Natural killer cell (primary cell): ENCODE results near the gene TMEM98. TPM values are rescaled to one million over a fixed set of nuclear protein-coding genes. Genes with fewer than 3 reads are reported as not detected.
A peak's percentile ranks its signal among the peaks of the same experiment; 100 is the strongest.

Experiments used
- ATAC-seq, 3 donors: fragments of 150-1000 bp in 2 of 3; fragments of 200-7000 bp in 1 of 3; cut with Tn5 transposase; 1 replicate in 1 of 3; 2 replicates in 2 of 3; pipeline ENCODE4 v1.10.0; 2021; ENCODE audit warnings: mild to moderate bottlenecking in 2 of 3, moderate library complexity in 2 of 3
- DNase-seq, 2 donors: peaks; one replicate each; pipeline versions ENCODE4 v3.0.0 to v3.0.0-alpha.2; 2013 to 2021; ENCODE audit warnings: mixed read lengths in 1 of 2
- H3K27ac ChIP-seq: one replicate; pipeline ENCODE4 v1.5.1; 2013; ENCODE audit warnings: mild to moderate bottlenecking, low read length
- H3K27me3 ChIP-seq: one replicate; pipeline ENCODE4 v1.6.1; 2013; ENCODE audit warnings: low read length; ENCODE audit not compliant: control insufficient read depth, insufficient read depth
- H3K36me3 ChIP-seq: one replicate; pipeline ENCODE4 v1.6.1; 2013; ENCODE audit warnings: low read length; ENCODE audit not compliant: control insufficient read depth, insufficient read depth
- H3K4me1 ChIP-seq: one replicate; pipeline ENCODE4 v1.6.1; 2013; ENCODE audit warnings: low read length; ENCODE audit not compliant: control insufficient read depth, insufficient read depth
- H3K4me3 ChIP-seq: one replicate; pipeline ENCODE4 v1.5.1; 2013; ENCODE audit warnings: low read length
- H3K9me3 ChIP-seq: one replicate; pipeline ENCODE4 v1.6.1; 2013; ENCODE audit warnings: low read length; ENCODE audit not compliant: control insufficient read depth, insufficient read depth
- H3K27ac Mint-ChIP-seq, 2 donors: one replicate each; pipeline ENCODE4 v1.8.0; 2022; ENCODE audit warnings: mild to moderate bottlenecking in 2 of 2, mixed read lengths in 2 of 2, moderate library complexity in 1 of 2
- H3K27me3 Mint-ChIP-seq, 2 donors: one replicate each; pipeline ENCODE4 v1.8.0; 2022; ENCODE audit warnings: low read depth in 2 of 2, mixed read lengths in 2 of 2
- H3K36me3 Mint-ChIP-seq: one replicate; pipeline ENCODE4 v1.8.0; 2022; ENCODE audit warnings: mixed read lengths
- H3K4me1 Mint-ChIP-seq, 2 donors: one replicate each; pipeline ENCODE4 v1.8.0; 2022; ENCODE audit warnings: mixed read lengths in 2 of 2
- H3K4me3 Mint-ChIP-seq: one replicate; pipeline ENCODE4 v1.8.0; 2022; ENCODE audit warnings: mild to moderate bottlenecking, moderate library complexity, mixed read lengths
- H3K9me3 Mint-ChIP-seq, 2 donors: one replicate each; pipeline ENCODE4 v1.8.0; 2022; ENCODE audit warnings: mixed read lengths in 2 of 2
- CTCF ChIP-seq: fragments of 200-600 bp; IDR thresholded peaks from one replicate; pipeline ENCODE4 v1.8.0; 2022; ENCODE audit warnings: antibody characterized with exemption
- WGBS: methylation state at CpG from one replicate; pipeline ENCODE4 v1.1.7; 2013; ENCODE audit warnings: missing lambda C conversion rate; ENCODE audit not compliant: insufficient coverage; 5-methylcytosine and 5-hydroxymethylcytosine counted together
- intact Hi-C: fragments of 100-400 bp; cut with micrococcal nuclease; formaldehyde crosslinking; loops from one replicate; pipeline ENCODE4 v1.14.2; 2022
- total RNA-seq, 4 donors: library from RNA; stranded (reverse); fragments of 120-200 nt in 1 of 4; gene quantifications; one replicate each; pipeline versions ENCODE4 v1.2.3 to v1.2.4, GENCODE V29; 2013 to 2022

Gene TMEM98
- total RNA-seq, 3 donors from 2014 or later (not counting 1 experiment from before 2014, with no cell fraction given), result not detected

GRCh38 chr17:32901743-32902142 is 26.2 kb upstream of the TMEM98 start:
- ATAC-seq (no peak), DNase-seq (no peak)
- Mint-ChIP-seq H3K4me1 (peaks cover 0 to 12% of the 10 kb centered on the region in 2 donors), H3K27me3 (peaks cover 16 to 32% of the 10 kb centered on the region in 2 donors), H3K27ac (no peak overlapping the region), H3K36me3 (no peaks in the 10 kb centered on the region), H3K4me3 (no peak overlapping the region), H3K9me3 (no peaks in the 10 kb centered on the region)
- TF ChIP-seq CTCF, result no peak
- peaks cover 1% of the 10 kb centered on the region for H3K27me3 ChIP-seq
- H3K9me3 ChIP-seq, result no peaks in the 10 kb centered on the region
- no peak overlapping the region for H3K4me3 ChIP-seq
- WGBS, result 80% methylated on average over 2 of the region's 4 CpGs
- no peak overlapping the region for H3K27ac ChIP-seq
- intact Hi-C loops, result no loop called here
- H3K4me1 ChIP-seq, result no peaks in the 10 kb centered on the region
- no peaks in the 10 kb centered on the region for H3K36me3 ChIP-seq

DNA sequence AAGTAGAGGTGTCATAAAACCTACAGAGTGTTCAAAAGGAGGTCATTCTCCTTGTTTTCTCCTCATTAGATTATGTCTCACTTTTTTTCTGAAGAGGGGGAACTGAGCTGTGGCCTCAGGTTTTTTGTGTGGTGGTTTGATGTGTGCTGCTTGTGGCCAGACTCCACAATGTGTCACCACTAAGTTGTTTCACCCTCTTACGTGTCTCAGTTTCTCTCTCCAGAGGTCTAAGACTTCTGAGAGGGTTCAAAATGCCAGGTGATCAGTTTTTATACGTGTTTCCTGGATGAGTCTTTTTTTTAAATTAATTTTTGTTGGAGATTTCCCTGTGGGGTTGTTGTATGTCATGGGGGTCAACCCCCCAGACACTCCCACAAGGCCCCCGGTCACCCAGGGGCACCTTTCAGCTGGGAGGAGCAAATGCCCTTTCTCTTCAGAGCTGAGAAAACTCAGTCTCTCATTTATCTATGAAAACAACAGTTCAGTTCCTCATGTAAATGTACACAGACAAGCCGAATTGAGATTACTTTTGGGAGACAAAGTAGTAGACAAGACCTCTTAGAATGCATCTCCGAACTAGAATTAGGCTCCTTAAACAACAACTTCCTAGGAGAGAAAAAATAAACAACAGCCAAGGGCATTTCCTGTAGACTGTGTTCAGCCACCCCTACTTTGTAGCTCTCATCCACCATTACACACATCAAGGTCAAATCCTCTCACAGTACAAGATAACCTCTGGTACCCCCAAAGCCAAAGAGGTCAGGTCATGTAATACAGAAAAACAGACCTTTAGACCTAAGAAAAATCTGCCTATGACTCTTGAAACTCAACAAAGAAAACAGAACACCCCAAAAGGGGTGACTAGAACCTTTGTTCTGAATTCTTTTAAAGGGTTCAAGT is 23.9 kb upstream of the TMEM98 start:
- Mint-ChIP-seq H3K27ac (peak overlapping the region in 1 of 2 donors; percentile 53), H3K27me3 (peaks cover 12 to 14% of the 10 kb centered on the region in 2 donors), H3K4me3 (no peak overlapping the region), H3K4me1 (peaks cover 0 to 12% of the 10 kb centered on the region in 2 donors), H3K36me3 (no peaks in the 10 kb centered on the region), H3K9me3 (no peaks in the 10 kb centered on the region)
- DNase-seq (no peak), ATAC-seq (peak; percentile 18 to 36 (median 27))
- no peaks in the 10 kb centered on the region for H3K27me3 ChIP-seq
- no peaks in the 10 kb centered on the region for H3K4me1 ChIP-seq
- no peaks in the 10 kb centered on the region for H3K36me3 ChIP-seq
- TF ChIP-seq CTCF, result no peak
- WGBS, result 72% methylated on average over 3 of the region's 5 CpGs
- H3K4me3 ChIP-seq, result no peak overlapping the region
- intact Hi-C loops, result no loop called here
- H3K9me3 ChIP-seq, result no peaks in the 10 kb centered on the region
- no peak overlapping the region for H3K27ac ChIP-seq

DNA sequence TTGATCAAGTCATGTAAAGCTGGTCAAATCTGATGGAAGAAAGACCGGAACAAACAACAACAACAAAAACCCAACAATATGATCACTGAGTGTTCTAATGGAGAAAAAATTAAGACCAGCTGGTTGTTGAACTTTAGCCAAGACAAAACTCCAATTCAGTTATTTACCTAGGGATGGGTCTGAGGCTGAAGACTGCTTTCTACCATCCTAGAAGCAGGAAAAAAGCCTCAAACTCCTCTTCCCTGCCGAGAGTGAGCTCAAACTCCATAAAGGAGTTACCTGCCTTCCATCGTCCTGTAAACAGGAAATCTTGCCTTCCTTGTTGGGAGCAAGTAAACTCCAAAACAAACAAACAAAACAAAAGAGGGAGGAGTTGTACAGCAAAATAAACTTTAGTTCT is 23.1 kb upstream of the TMEM98 start:
- 90% methylated on average over 1 of the region's 3 CpGs for WGBS
- H3K4me3 Mint-ChIP-seq, result no peak overlapping the region
- H3K4me1 Mint-ChIP-seq, result peaks cover 0 to 12% of the 10 kb centered on the region in 2 donors
- H3K9me3 Mint-ChIP-seq, result no peaks in the 10 kb centered on the region
- H3K36me3 Mint-ChIP-seq, result no peaks in the 10 kb centered on the region
- no peak for DNase-seq
- no peak overlapping the region for H3K4me3 ChIP-seq
- TF ChIP-seq CTCF, result no peak
- H3K9me3 ChIP-seq, result no peaks in the 10 kb centered on the region
- H3K27me3 ChIP-seq, result no peaks in the 10 kb centered on the region
- H3K36me3 ChIP-seq, result no peaks in the 10 kb centered on the region
- intact Hi-C loops, result no loop called here
- H3K27ac Mint-ChIP-seq, result no peak overlapping the region
- no peaks in the 10 kb centered on the region for H3K4me1 ChIP-seq
- no peak for ATAC-seq
- H3K27me3 Mint-ChIP-seq, result peaks cover 6 to 12% of the 10 kb centered on the region in 2 donors
- no peak overlapping the region for H3K27ac ChIP-seq
